ENCODE results near the gene MAML1.
"Not testable (repeated sequence)": the region's sequence is repeated elsewhere in the genome, so short reads cannot be mapped to it uniquely, and the experiment has no call there.

Gene MAML1

DNA sequence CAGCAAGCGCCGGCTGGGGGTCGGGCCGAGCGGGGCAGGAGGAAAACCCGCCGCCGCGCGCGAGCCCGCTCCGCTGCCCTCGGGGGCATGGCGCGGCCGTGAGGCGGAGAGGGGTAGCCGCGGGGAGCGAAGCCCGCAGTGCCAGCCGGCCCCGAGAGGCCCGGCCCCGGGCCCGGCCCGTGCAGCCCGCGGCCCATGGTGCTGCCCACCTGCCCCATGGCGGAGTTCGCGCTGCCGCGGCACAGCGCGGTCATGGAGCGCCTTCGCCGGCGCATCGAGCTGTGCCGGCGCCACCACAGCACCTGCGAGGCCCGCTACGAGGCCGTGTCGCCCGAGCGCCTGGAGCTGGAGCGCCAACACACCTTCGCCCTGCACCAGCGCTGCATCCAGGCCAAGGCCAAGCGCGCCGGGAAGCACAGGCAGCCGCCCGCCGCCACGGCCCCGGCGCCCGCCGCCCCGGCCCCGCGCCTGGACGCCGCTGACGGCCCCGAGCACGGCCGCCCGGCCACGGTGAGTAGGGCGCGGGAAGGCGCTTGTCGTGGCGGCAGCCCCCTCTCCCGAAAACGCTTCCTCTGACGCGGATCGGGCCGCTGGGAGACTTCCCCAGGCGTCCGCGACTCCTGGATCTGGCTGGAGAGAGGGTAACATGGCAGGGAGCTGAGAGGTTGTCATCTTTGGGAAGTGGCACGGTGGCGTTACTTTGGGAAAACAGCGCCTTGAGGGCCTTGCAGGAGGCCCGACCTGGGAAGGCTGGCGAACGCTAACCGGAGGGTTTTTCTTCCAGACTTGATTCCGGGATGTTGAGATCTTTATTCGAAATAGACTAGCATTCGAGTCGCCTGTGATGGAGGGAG, 523 bp downstream of the MAML1 start:
- DNase-seq, result peak; percentile 17 to 88 (median 34)
- intact Hi-C loops (cut with DNase I), result loop anchor here (1.0 kb wide), 1 partner anchor 35 kb away; the partner anchor contains the start of gene CANX

GRCh38 chr5:179733772-179734126, 1.1 kb downstream of the MAML1 start:
- intact Hi-C loops (cut with DNase I), result no loop called here

GRCh38 chr5:179734536-179735164, 2.0 kb downstream of the MAML1 start:
- DNase-seq, result peak in 1 of 10 donors; percentile 16
- intact Hi-C loops (cut with DNase I), result no loop called here

More at GRCh38 chr5:179733772-179734126, 1.1 kb downstream of the MAML1 start:
- DNase-seq, result peak in 1 of 10 donors; percentile 24

DNA sequence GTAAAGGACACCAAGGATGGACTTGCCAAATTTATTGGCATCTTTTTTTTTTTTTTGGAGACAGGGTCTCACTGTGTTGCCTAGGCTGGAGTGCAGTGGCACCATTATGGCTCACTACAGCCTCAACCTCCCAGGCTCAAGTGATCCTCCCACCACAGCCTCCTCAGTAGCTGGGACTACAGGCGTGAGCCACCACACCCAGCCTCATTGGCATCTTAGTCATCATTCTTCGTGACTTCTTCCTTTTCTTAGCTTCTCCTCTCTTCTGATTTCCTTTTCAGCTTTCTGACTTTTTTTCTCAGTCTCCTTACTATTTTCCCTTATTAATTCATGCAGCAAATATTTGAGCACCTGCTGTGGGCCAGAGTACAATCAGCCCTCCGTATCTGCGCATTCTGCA, 6.1 kb downstream of the MAML1 start:
- intact Hi-C loops (cut with DNase I), result no loop called here
- DNase-seq, result peak in 1 of 10 donors; percentile 9

- DNase-seq; intact Hi-C loops (cut with DNase I): not testable (repeated sequence)
Measured at GRCh38 chr5:179744106-179744505, 11.5 kb downstream of the MAML1 start.

- intact Hi-C loops (cut with DNase I), result no loop called here
Measured at GRCh38 chr5:179746872-179747271, 14.2 kb downstream of the MAML1 start.

GRCh38 chr5:179747811-179748210, 15.2 kb downstream of the MAML1 start:
- DNase-seq, result no peak
- intact Hi-C loops (cut with DNase I), result no loop called here

More at GRCh38 chr5:179746872-179747271, 14.2 kb downstream of the MAML1 start:
- DNase-seq, result no peak

DNA sequence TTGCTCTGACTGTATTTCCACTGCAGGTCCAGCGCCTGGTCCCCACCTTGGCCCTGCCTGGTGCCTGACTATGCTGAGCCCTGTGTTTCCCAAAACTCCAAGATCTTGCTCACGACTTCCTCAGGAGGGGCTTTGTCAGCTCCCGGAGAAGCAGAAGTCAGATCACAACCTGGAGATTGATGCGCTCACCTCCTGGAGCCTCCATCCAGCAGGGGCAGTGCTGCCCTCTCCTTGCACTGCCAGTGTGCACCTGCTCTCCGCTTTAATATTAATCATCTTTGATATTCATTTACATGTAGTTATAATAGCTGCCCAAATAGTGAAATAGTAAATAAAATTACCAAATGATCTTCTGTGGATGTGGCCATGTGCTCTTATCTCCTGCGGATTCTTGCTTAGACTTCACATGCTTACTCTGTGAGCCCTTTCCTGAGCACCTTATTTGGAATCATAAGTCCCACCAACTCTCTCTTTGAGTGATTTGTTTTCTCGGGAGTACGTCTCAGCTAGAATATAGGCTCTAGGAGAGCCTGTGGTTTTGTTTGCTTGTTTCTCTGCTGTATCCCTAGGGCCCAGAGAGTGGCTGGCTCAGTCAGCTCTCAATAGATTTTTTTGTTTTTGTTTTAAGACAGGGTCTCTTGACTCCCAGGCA, 17.4 kb downstream of the MAML1 start:
- DNase-seq, result no peak
- intact Hi-C loops (cut with DNase I), result no loop called here

DNA sequence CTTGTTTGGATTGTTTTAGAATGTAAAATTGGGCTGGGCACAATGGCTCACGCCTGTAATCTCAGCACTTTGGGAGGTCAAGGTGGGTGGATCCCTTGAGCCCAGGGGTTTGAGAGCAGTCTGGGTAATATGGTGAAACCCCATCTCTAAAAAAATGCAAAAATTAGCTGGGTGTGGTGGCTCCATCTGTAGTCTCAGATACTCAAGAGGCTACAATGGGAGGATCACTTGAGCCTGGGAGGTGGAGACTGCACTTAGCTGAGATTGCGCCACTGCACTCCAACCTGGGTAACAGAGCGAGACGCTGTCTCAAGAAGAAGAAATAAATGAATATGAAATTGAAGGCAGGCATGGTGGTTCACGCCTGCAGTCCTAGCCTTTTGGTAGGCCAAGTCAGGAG, 21.3 kb downstream of the MAML1 start:
- intact Hi-C loops (cut with DNase I), result no loop called here
- DNase-seq, result peak in 1 of 10 donors; percentile 14

GRCh38 chr5:179755022-179755421, 22.4 kb downstream of the MAML1 start:
- no peak for DNase-seq
- intact Hi-C loops (cut with DNase I), result no loop called here

GRCh38 chr5:179758955-179759354, 26.3 kb downstream of the MAML1 start:
- intact Hi-C loops (cut with DNase I), result loop anchor here (1.0 kb wide), 1 partner anchor 32 kb away; no protein-coding TSS in a partner anchor
- no peak for DNase-seq

DNA sequence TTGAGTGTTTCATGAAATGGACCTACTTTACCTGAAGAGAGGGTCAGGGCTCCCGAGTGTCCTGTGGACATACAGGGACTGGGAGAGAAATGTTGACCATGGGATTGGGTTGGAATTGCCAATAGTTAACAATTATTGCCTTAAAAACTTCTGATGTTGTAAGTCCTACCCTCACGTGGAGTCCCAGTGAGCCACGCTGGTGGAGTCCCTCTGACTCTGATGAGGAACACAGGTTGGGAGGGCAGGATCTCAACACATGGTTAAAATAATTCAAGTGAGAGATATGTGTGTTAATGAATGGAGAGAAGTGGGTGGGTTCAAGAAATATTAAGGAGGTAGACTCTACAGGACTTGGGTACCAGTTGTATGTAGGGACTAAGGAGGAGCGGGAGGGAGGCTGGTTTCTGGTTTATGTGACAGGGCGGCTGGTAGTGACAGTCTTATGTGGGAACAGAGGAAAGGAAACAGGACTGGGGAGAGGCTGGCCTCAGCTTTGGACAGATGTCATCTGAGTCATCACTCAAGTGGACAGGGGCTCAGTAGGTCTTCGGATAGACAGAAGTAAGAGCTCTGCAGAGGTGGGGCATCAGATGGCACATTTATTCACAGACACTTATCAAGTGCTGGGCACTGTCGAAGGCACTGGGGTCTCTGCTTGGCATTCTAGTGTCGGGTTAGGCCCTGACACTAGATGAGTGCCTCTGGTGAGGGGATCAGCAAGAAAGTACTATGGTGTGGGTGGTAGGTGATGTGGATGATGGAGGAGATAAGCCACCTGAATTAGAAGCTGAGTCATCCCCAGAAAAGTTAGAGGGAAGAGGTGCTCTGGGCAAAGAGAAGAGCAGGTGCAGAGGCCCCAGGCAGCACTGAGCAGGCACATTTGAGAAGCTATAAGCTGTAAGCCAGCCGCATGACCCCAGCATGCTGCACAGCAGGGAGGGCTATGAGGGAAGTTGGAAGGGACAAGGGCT, 27.2 kb downstream of the MAML1 start:
- intact Hi-C loops (cut with DNase I), result loop anchor here (5.0 kb wide), 1 partner anchor 37 kb away; no protein-coding TSS in a partner anchor
- peak in 2 of 10 donors; percentile 37 to 43 for DNase-seq

DNA sequence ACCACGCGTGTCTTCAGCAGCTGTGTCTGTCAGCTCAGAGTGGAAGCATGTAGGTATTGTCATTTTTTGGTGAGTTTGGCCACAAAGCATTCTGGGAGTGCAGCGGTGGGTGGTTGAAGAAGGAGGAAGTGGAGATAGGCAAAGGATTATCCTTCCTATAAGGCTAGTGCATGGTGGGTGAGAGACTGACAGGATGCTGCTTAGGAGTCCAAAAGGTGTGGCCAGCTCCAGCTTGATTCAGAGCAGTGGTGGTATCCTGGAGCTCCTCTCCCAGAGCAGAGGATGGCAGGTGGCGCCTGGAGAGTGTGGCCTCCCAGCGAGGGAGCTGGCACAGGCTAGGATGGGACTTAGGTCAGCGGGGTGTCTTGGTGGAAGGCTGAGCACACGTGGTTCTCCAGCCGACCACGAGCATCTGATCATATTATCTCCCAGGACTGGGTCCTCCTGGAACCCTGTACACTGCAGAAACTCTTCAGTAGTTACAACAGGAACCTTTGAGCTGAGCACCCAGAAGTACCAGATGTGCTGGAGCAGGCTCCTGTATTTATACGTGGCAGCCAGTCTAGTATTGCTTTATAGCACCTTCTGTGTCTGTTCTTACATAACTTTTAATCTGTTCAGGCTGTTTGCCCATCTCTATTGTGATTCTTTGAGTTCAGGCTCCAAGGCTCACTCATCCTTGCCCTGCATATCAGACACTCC, 29.6 kb downstream of the MAML1 start:
- peak in 1 of 10 donors; percentile 69 for DNase-seq
- intact Hi-C loops (cut with DNase I), result loop anchor here (5.0 kb wide), 1 partner anchor 35 kb away; no protein-coding TSS in a partner anchor

- DNase-seq, result peak in 1 of 10 donors; percentile 6
- intact Hi-C loops (cut with DNase I), result loop anchor here (5.0 kb wide), 1 partner anchor 35 kb away; no protein-coding TSS in a partner anchor
Measured at GRCh38 chr5:179762781-179763176, 30.2 kb downstream of the MAML1 start.

- DNase-seq, result peak in 7 of 10 donors; percentile 53 to 91 (median 60)
- intact Hi-C loops (cut with DNase I), result loop anchor here (5.0 kb wide), 1 partner anchor 34 kb away; no protein-coding TSS in a partner anchor
Measured at GRCh38 chr5:179763215-179763945, 30.8 kb downstream of the MAML1 start.

DNA sequence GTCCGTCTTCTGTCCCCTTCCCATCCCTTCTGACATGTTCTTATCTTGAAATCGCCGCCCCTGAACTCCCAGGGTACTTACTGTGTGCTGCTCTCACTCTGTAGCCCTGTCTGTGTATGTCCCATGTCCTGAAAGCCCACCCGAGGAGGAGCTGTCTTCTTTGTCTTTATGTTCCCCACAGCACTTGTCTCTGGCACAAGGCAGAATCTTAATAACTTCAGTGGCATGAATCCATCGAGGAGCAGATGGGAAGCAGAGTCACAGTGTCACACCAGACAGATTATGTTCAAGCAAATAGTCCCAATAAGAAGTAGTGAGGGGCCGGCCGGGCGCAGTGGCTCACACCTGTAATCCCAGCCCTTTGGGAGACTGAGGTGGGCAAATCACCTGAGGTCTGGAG, 31.4 kb downstream of the MAML1 start:
- peak in 2 of 10 donors; percentile 30 to 49 for DNase-seq
- intact Hi-C loops (cut with DNase I), result loop anchor here (5.0 kb wide), 1 partner anchor 33 kb away; no protein-coding TSS in a partner anchor

- intact Hi-C loops (cut with DNase I), result no loop called here
- DNase-seq, result peak in 2 of 10 donors; percentile 52 to 84
Measured at GRCh38 chr5:179765400-179765799, 32.8 kb downstream of the MAML1 start.
